Measurements from ENCODE around the gene SLC4A7.

The SLC4A7 gene

GRCh38 chr3:27464646-27465045 is 19.5 kb downstream of the SLC4A7 start:
- no peaks in the 10 kb centered on the region for H3K4me1 ChIP-seq (ENCODE audit: insufficient read depth, low read length, poor library complexity, severe bottlenecking)
- H3K36me3 ChIP-seq (ENCODE audit: insufficient read depth, low read length) = no peaks in the 10 kb centered on the region
- H3K4me3 ChIP-seq (ENCODE audit: low read length, poor library complexity, severe bottlenecking) = no peak overlapping the region
- H3K4me2 ChIP-seq (ENCODE audit: low read depth, low read length, poor library complexity, severe bottlenecking) = no peak overlapping the region
- no peaks in the 10 kb centered on the region for H3K9me3 ChIP-seq (ENCODE audit: insufficient read depth, low read depth, low read length)
- H3K9ac ChIP-seq (ENCODE audit: low read depth, low read length, poor library complexity, severe bottlenecking) = no peak overlapping the region
- H2AFZ ChIP-seq (ENCODE audit: low read length) = no peak overlapping the region
- peaks cover 19% of the 10 kb centered on the region for H4K20me1 ChIP-seq (ENCODE audit: insufficient read depth, low read length, poor library complexity, severe bottlenecking)
- no peaks in the 10 kb centered on the region; the same call in 1 of the 2 replicates for H3F3A ChIP-seq (ENCODE audit: low read depth)
- H3K27me3 ChIP-seq (ENCODE audit: insufficient read depth, low read length, poor library complexity, severe bottlenecking) = no peaks in the 10 kb centered on the region
- TF ChIP-seq EZH2phosphoT487 (IDR thresholded peaks at IDR 0.05; ENCODE audit: borderline replicate concordance) (no peak), CTCF (conservative IDR thresholded peaks at IDR 0.05; ENCODE audit: low read length) (no peak)
- H3K79me2 ChIP-seq (ENCODE audit: insufficient read depth, low read length) = peaks cover 79% of the 10 kb centered on the region
- H3K9me2 ChIP-seq (replicated peaks; ENCODE audit: low read depth, low read length) = no peaks in the 10 kb centered on the region

- no peaks in the 10 kb centered on the region for H3K9me3 ChIP-seq (ENCODE audit: insufficient read depth, low read depth, low read length)
- no peak overlapping the region for H2AFZ ChIP-seq (ENCODE audit: low read length)
- no peak overlapping the region for H3K4me2 ChIP-seq (ENCODE audit: low read depth, low read length, poor library complexity, severe bottlenecking)
- H3K79me2 ChIP-seq (ENCODE audit: insufficient read depth, low read length) = peaks cover 74% of the 10 kb centered on the region
- TF ChIP-seq CTCF (conservative IDR thresholded peaks at IDR 0.05; ENCODE audit: low read length) (no peak), EZH2phosphoT487 (IDR thresholded peaks at IDR 0.05; ENCODE audit: borderline replicate concordance) (no peak)
- no peaks in the 10 kb centered on the region for H3K4me1 ChIP-seq (ENCODE audit: insufficient read depth, low read length, poor library complexity, severe bottlenecking)
- H3K9ac ChIP-seq (ENCODE audit: low read depth, low read length, poor library complexity, severe bottlenecking) = no peak overlapping the region
- H3K9me2 ChIP-seq (replicated peaks; ENCODE audit: low read depth, low read length) = no peaks in the 10 kb centered on the region
- H3F3A ChIP-seq (ENCODE audit: low read depth) = no peaks in the 10 kb centered on the region
- no peak overlapping the region for H3K4me3 ChIP-seq (ENCODE audit: low read length, poor library complexity, severe bottlenecking)
- H3K36me3 ChIP-seq (ENCODE audit: insufficient read depth, low read length) = no peaks in the 10 kb centered on the region
- no peaks in the 10 kb centered on the region for H3K27me3 ChIP-seq (ENCODE audit: insufficient read depth, low read length, poor library complexity, severe bottlenecking)
- peaks cover 8% of the 10 kb centered on the region for H4K20me1 ChIP-seq (ENCODE audit: insufficient read depth, low read length, poor library complexity, severe bottlenecking)
Observed at GRCh38 chr3:27462228-27462627, 22.0 kb downstream of the SLC4A7 start.

- Histone ChIP-seq H3K9ac (ENCODE audit: low read depth, low read length, poor library complexity, severe bottlenecking) (no peak overlapping the region), H3K9me3 (ENCODE audit: insufficient read depth, low read depth, low read length) (no peaks in the 10 kb centered on the region), H3F3A (ENCODE audit: low read depth) (no peaks in the 10 kb centered on the region), H3K79me2 (ENCODE audit: insufficient read depth, low read length) (peaks cover 63% of the 10 kb centered on the region), H3K4me1 (ENCODE audit: insufficient read depth, low read length, poor library complexity, severe bottlenecking) (no peaks in the 10 kb centered on the region), H4K20me1 (ENCODE audit: insufficient read depth, low read length, poor library complexity, severe bottlenecking) (peaks cover 5% of the 10 kb centered on the region), H3K36me3 (ENCODE audit: insufficient read depth, low read length) (no peaks in the 10 kb centered on the region), H3K4me2 (ENCODE audit: low read depth, low read length, poor library complexity, severe bottlenecking) (no peak overlapping the region), H3K9me2 (replicated peaks; ENCODE audit: low read depth, low read length) (no peaks in the 10 kb centered on the region), H3K4me3 (ENCODE audit: low read length, poor library complexity, severe bottlenecking) (no peak overlapping the region), H2AFZ (ENCODE audit: low read length) (no peak overlapping the region), H3K27me3 (ENCODE audit: insufficient read depth, low read length, poor library complexity, severe bottlenecking) (no peaks in the 10 kb centered on the region)
- TF ChIP-seq EZH2phosphoT487 (IDR thresholded peaks at IDR 0.05; ENCODE audit: borderline replicate concordance) (no peak), CTCF (conservative IDR thresholded peaks at IDR 0.05; ENCODE audit: low read length) (no peak)
Observed at GRCh38 chr3:27458929-27459328, 25.3 kb downstream of the SLC4A7 start.

Measured in Loucy (cell line).